ENCODE data around the gene CDH16. TPM values are rescaled to one million over a fixed set of nuclear protein-coding genes. Genes with fewer than 3 reads are reported as not detected.

Gene CDH16
- total and polyA plus RNA-seq, 2 donors (not counting 3 experiments of a cell fraction or from before 2014, with no cell fraction given): not detected

DNA sequence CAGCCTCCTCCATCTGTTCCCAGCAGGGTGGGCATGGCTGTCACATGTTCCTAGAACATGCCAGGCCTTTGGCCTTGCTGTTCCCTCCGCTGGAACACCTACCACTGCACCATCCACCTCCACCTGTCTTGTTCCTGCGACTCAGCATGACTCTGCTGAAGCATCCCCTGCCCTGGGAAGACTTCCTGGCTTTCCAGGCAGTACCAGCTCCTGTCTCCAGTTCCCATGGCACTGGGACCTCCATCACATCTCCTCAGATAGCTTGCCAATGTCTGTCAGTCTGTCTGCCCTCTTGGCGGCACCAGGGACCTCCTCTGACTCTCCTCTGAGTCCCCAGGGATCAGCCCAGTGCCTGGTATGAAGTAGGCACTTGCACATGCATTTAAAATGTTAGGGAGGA lies 22.7 kb downstream of the CDH16 start:
- dilution Hi-C loops (cut with MboI; ENCODE audit: extremely low pct_ligation_motif_present, low sequenced_read_pairs): no loop called here
- ChIA-PET POLR2A (no interaction called here), CTCF (interaction anchor here (0.8 to 5.2 kb wide), 28 partner anchors 8 to 285 kb away, joined by 3 to 72 read pairs (median 6); partner anchors contain the start of genes CDH16, CES3, CIAO2B and NAE1)
- intact Hi-C loops (cut with micrococcal nuclease): loop anchor here (1.0 to 10.0 kb wide), 3 partner anchors 28 to 1959 kb away; no protein-coding TSS in a partner anchor
- H3K4me2 ChIP-seq (ENCODE audit: insufficient read depth, low read length): no peak overlapping the region
- no peak overlapping the region for H3K4me3 ChIP-seq (replicated peaks in 1 of 3; ENCODE audit: insufficient read depth in 1 of 3, low read depth in 1 of 3, low read length in 3 of 3)
- H3K27me3 ChIP-seq (ENCODE audit: control insufficient read depth in 2 of 2, insufficient read depth in 2 of 2, low read length in 2 of 2): no peaks in the 10 kb centered on the region
- no peak for DNase-seq (ENCODE audit: low read depth, low spot score)
- TF ChIP-seq JUN (IDR thresholded peaks at IDR 0.05; ENCODE audit: borderline replicate concordance, insufficient read depth, insufficient read length, low read depth) (no peak), MYC (IDR thresholded peaks at IDR 0.05; ENCODE audit: low read depth, low read length) (no peak), FOS (IDR thresholded peaks at IDR 0.05; ENCODE audit: borderline replicate concordance, insufficient read depth, low read length) (no peak), POLR2AphosphoS5 (IDR thresholded peaks at IDR 0.05; ENCODE audit: insufficient read depth, low read depth, low read length) (no peak)
- TF ChIP-seq, protein P1, sequence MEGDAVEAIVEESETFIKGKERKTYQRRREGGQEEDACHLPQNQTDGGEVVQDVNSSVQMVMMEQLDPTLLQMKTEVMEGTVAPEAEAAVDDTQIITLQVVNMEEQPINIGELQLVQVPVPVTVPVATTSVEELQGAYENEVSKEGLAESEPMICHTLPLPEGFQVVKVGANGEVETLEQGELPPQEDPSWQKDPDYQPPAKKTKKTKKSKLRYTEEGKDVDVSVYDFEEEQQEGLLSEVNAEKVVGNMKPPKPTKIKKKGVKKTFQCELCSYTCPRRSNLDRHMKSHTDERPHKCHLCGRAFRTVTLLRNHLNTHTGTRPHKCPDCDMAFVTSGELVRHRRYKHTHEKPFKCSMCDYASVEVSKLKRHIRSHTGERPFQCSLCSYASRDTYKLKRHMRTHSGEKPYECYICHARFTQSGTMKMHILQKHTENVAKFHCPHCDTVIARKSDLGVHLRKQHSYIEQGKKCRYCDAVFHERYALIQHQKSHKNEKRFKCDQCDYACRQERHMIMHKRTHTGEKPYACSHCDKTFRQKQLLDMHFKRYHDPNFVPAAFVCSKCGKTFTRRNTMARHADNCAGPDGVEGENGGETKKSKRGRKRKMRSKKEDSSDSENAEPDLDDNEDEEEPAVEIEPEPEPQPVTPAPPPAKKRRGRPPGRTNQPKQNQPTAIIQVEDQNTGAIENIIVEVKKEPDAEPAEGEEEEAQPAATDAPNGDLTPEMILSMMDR (IDR thresholded peaks at IDR 0.05; ENCODE audit: extremely low read depth in 1 of 2, insufficient read depth in 1 of 2, low read depth in 1 of 2, low read length in 2 of 2): no peak
- TF ChIP-seq, protein P2, sequence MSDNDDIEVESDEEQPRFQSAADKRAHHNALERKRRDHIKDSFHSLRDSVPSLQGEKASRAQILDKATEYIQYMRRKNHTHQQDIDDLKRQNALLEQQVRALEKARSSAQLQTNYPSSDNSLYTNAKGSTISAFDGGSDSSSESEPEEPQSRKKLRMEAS (IDR thresholded peaks at IDR 0.05; ENCODE audit: insufficient read depth, insufficient read length): no peak
- H3K9me3 ChIP-seq (replicated peaks; ENCODE audit: control insufficient read depth, insufficient read depth, low read length): no peaks in the 10 kb centered on the region
- H3K27ac ChIP-seq (ENCODE audit: insufficient read depth, low read depth, low read length): no peak overlapping the region
- H3K79me2 ChIP-seq (ENCODE audit: control insufficient read depth, insufficient read depth, low read length): no peaks in the 10 kb centered on the region
- FAIRE-seq: no peak
- BruUV-seq (replicated peaks): no TSS peak
- peaks cover 8% of the 10 kb centered on the region for H3K4me1 ChIP-seq (ENCODE audit: control insufficient read depth, extremely low read depth, insufficient read depth, low read length)
- no peak overlapping the region for H2AFZ ChIP-seq (ENCODE audit: low read depth, low read length)
- no peaks in the 10 kb centered on the region for H4K20me1 ChIP-seq (replicated peaks; ENCODE audit: control insufficient read depth, extremely low read depth, insufficient read depth, low read length)
- H3K9me1 ChIP-seq (replicated peaks; ENCODE audit: control insufficient read depth, extremely low read depth, insufficient read depth, low read length): no peaks in the 10 kb centered on the region
- no peaks in the 10 kb centered on the region for H3K36me3 ChIP-seq (ENCODE audit: control insufficient read depth in 2 of 2, extremely low read depth in 1 of 2, insufficient read depth in 2 of 2, low read length in 2 of 2)
- no peak overlapping the region for H3K9ac ChIP-seq (replicated peaks; ENCODE audit: extremely low read depth, insufficient read depth, low read length)
